ENCODE results near the gene CCR5AS.

CCR5AS gene

GRCh38 chr3:46380471-46381221 lies 26.2 kb downstream of the CCR5AS start:
- no peaks in the 10 kb centered on the region for H3K36me3 ChIP-seq (ENCODE audit: insufficient read depth)
- no peaks in the 10 kb centered on the region for H3K79me2 ChIP-seq (ENCODE audit: insufficient read depth, low read depth)
- H3K4me3 ChIP-seq (IDR thresholded peaks at IDR 0.05; ENCODE audit: insufficient read depth, low read depth, low read length) = no peak overlapping the region
- H4K20me1 ChIP-seq (ENCODE audit: insufficient read depth) = no peaks in the 10 kb centered on the region
- no peak for TF ChIP-seq CTCF (conservative IDR thresholded peaks at IDR 0.05; ENCODE audit: low read depth, low read length)
- H3K27me3 ChIP-seq (ENCODE audit: insufficient read depth, low read depth) = no peaks in the 10 kb centered on the region
- H3K4me1 ChIP-seq (ENCODE audit: low read depth, poor library complexity, severe bottlenecking) = peaks cover 29% of the 10 kb centered on the region
- no peak overlapping the region for H3K9ac ChIP-seq
- no peak overlapping the region for H3K27ac ChIP-seq
- H2AFZ ChIP-seq (ENCODE audit: low read depth) = peak overlapping the region; percentile 25; the same call in 1 of the 2 replicates
- H3K4me2 ChIP-seq = peak overlapping the region; percentile 9; the same call in 1 of the 2 replicates

DNA sequence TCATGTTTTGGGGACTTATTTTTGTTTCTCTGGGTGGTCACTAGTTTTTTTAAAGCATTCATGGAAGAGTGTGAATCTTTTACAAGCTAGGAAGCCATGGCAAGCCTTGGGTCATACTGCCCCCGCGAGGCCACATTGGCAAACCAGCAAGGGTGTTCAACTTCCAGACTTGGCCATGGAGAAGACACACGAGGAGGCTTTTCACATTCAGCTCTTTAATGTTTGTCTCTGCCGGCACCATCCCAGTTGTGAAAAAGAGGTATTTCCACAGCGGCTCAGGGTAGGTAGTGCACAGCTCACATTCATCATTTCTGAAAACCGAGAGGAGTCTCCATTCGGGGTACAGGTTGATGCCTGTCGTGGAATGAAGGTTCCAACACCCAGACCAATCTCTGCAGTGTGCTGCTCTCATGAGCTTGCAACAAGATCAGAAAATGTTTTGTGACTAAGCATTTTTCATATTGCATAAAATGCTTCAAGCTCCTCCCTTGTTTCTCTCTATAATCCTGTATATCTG lies 28.4 kb downstream of the CCR5AS start:
- Histone ChIP-seq H3K9ac (no peak overlapping the region), H3K27me3 (ENCODE audit: insufficient read depth, low read depth) (no peaks in the 10 kb centered on the region), H3K36me3 (ENCODE audit: insufficient read depth) (no peaks in the 10 kb centered on the region), H3K27ac (no peak overlapping the region; the same call in 1 of the 2 replicates), H3K4me2 (peak overlapping the region; percentile 27; the same call in 1 of the 2 replicates), H4K20me1 (ENCODE audit: insufficient read depth) (no peaks in the 10 kb centered on the region), H3K4me1 (ENCODE audit: low read depth, poor library complexity, severe bottlenecking) (peaks cover 25% of the 10 kb centered on the region), H3K4me3 (IDR thresholded peaks at IDR 0.05; ENCODE audit: insufficient read depth, low read depth, low read length) (no peak overlapping the region), H3K79me2 (ENCODE audit: insufficient read depth, low read depth) (no peaks in the 10 kb centered on the region), H2AFZ (ENCODE audit: low read depth) (peak overlapping the region; percentile 52; the same call in 1 of the 2 replicates)
- peak; percentile 82 for TF ChIP-seq CTCF (conservative IDR thresholded peaks at IDR 0.05; ENCODE audit: low read depth, low read length)

DNA sequence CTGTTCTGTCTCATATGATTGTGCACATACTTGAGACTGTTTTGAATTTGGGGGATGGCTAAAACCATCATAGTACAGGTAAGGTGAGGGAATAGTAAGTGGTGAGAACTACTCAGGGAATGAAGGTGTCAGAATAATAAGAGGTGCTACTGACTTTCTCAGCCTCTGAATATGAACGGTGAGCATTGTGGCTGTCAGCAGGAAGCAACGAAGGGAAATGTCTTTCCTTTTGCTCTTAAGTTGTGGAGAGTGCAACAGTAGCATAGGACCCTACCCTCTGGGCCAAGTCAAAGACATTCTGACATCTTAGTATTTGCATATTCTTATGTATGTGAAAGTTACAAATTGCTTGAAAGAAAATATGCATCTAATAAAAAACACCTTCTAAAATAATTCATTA lies 31.1 kb downstream of the CCR5AS start:
- TF ChIP-seq CTCF (conservative IDR thresholded peaks at IDR 0.05; ENCODE audit: low read depth, low read length) = no peak
- Histone ChIP-seq H2AFZ (ENCODE audit: low read depth) (no peak overlapping the region), H3K4me2 (no peak overlapping the region), H3K27me3 (ENCODE audit: insufficient read depth, low read depth) (no peaks in the 10 kb centered on the region), H4K20me1 (ENCODE audit: insufficient read depth) (no peaks in the 10 kb centered on the region), H3K36me3 (ENCODE audit: insufficient read depth) (no peaks in the 10 kb centered on the region), H3K27ac (no peak overlapping the region), H3K4me1 (ENCODE audit: low read depth, poor library complexity, severe bottlenecking) (peaks cover 24% of the 10 kb centered on the region), H3K4me3 (IDR thresholded peaks at IDR 0.05; ENCODE audit: insufficient read depth, low read depth, low read length) (no peak overlapping the region), H3K9ac (no peak overlapping the region), H3K79me2 (ENCODE audit: insufficient read depth, low read depth) (no peaks in the 10 kb centered on the region)

DNA sequence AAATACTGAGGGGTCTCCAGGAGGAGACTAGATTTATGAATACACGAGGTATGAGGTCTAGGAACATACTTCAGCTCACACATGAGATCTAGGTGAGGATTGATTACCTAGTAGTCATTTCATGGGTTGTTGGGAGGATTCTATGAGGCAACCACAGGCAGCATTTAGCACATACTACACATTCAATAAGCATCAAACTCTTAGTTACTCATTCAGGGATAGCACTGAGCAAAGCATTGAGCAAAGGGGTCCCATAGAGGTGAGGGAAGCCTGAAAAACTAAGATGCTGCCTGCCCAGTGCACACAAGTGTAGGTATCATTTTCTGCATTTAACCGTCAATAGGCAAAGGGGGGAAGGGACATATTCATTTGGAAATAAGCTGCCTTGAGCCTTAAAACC lies 31.6 kb downstream of the CCR5AS start:
- Histone ChIP-seq H3K4me2 (no peak overlapping the region), H3K36me3 (ENCODE audit: insufficient read depth) (no peaks in the 10 kb centered on the region), H3K27me3 (ENCODE audit: insufficient read depth, low read depth) (no peaks in the 10 kb centered on the region), H2AFZ (ENCODE audit: low read depth) (no peak overlapping the region), H4K20me1 (ENCODE audit: insufficient read depth) (no peaks in the 10 kb centered on the region), H3K4me3 (IDR thresholded peaks at IDR 0.05; ENCODE audit: insufficient read depth, low read depth, low read length) (no peak overlapping the region), H3K4me1 (ENCODE audit: low read depth, poor library complexity, severe bottlenecking) (peaks cover 18% of the 10 kb centered on the region), H3K9ac (no peak overlapping the region), H3K27ac (no peak overlapping the region), H3K79me2 (ENCODE audit: insufficient read depth, low read depth) (no peaks in the 10 kb centered on the region)
- TF ChIP-seq CTCF (conservative IDR thresholded peaks at IDR 0.05; ENCODE audit: low read depth, low read length) = no peak
